GM11168 (cell line): ENCODE data around the gene CSGALNACT2.
"Not testable (repeated sequence)": the region's sequence is repeated elsewhere in the genome, so short reads cannot be mapped to it uniquely, and the experiment has no call there.

Experiments used
- in situ Hi-C: fragments of 300-500 bp; cut with MboI; formaldehyde crosslinking; loops from one replicate; pipeline ENCODE4 v1.12.0; 2022; ENCODE audit warnings: low sequenced_read_pairs; ENCODE audit not compliant: unreplicated experiment

The CSGALNACT2 gene

DNA sequence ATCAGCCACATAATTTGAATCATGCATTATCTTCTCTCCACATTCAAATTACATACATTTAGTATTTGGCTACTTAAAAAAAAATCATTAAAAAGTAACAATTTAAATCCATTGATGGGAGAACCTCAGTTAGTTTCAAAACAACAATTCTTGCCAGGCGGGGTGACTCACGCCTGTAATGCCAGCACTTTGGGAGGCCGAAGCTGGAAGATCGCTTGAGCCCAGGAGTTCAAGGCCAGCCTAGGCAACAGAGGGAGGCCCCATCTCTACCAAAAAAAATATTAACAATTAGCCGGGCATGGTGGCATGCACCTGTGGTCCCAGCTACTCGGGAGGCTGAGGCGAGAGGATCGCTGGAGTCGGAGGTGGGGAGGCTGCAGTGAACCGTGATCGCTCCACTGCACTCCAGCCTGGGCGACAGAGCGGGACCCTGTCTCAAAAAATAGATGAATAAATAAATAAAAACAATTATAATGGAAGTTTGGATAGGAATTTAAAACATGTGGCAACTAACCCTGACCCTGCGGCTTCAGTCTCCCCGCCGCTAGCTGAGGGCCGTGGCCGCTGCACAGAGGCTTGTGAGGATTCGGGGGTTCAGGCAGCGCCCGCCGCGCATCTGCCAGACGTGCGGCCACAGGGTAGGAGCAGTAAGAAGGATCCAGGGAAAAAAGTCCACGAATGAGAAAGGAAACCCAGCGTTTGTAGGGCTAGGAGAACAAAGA is 1.1 kb upstream of the CSGALNACT2 start:
- in situ Hi-C loops: no loop called here

DNA sequence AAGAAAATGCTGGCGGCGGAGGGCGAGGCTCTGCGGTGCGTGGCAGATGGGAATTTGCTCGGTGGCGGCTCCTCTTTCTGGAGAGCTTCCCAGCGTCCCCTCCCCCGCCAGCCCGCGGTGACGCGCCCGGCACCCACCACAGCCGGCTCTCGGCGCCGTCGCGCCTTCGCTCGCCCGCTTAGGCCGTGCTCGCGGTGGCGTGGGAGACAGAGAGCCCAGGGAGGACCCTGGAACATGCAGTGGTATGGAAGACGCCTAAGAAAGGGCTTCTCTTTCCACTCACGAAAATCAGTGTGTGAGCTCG is 576 bp upstream of the CSGALNACT2 start:
- in situ Hi-C loops: no loop called here

DNA sequence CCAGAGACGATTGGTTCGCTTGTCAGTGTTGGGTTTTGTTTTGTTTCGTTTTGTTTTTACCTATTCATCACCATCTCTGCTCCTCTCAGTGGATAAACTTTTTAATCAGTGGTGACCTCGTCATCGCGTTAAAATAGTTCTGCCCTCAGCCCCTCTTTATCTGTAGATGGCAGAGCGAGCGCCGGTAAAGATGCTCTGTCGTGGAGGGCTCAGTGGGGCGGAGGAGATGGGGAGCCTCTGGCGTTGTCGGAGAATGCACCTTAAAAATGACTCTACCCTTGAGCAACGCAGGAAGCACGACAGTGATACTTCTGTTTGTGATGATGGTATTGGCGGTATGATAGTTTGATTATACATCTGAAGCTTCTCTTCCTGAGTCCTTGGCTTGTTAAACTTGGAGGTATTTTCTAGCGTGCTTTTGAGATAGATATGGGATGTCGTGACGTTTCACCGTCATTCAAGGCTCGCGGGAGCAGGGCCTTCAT is 554 bp downstream of the CSGALNACT2 start:
- in situ Hi-C loops: no loop called here

DNA sequence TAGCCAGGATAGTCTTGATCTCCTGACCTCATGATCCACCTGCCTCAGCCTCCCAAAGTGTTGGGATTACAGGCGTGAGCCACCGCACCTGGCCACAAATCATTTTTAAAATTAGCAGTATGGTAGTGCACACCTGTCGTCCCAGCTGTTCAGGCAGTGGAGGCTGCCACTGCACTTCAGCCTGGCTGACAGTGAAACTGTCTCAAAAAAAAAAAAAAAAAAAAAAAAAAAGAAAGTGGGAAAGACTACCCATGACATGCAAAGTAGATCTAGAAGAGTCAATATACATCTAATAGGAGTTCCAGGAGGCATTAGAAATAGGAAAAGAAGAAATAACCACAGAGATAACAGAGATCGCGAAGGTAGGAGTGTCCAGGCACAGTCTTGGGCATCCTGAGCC is 3.2 kb downstream of the CSGALNACT2 start:
- in situ Hi-C loops: no loop called here

DNA sequence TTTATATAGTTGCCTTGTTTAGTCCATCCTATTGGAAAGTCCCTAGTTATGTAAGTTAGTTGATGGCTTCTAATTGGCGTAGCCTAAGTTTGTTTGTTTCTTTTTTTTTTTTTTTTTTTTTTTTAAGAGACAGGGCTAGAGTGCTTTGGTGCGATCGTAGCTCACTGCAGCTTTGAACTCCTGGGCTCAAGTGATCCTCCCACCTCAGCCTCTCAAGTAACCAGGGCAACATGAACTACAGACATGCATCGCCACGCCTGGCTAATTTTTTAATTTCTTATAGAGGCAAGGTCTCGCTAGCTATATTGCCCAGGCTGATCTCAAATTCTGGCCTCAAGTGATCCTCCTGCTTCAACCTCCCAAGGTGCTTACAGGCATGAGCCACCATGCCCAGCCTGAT is 7.1 kb downstream of the CSGALNACT2 start:
- in situ Hi-C loops: no loop called here

DNA sequence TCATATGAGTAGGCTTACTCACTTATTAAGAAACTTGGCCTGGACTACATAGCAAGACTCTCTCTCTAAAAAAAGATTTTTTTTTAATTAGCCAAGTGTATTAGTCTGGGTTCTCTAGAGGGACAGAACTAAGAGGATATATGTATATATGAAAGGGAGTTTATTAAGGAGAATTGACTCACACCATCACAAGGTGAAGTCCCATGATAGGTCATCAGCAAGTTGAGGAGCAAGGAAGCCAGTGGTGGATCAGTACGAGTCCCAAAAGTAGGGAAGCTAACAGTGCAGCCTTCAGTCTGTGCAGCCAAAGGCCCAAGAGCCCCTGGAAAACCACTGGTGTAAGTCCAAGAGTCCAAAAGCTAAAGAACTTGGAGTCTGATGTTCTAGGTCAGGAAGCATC is 7.7 kb downstream of the CSGALNACT2 start:
- in situ Hi-C loops: not testable (repeated sequence)

DNA sequence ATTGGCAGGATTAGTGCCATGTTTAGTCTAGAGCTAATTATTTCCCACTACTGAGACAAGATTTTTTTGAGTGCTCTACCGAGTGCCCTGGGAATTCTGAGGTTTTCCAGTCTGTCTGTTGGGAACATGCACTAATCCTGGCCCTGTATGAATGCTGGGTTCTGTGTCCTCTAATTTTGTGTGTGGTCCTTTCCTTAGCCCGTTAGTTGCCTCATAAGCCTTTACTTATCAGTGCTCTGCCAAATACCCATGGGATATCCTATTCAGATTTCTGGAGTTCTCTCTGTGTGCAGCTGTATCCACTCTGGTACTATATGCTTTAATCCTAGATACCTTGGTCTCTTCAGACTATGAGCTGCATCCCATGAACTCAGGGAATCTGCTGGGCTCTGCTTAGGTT is 13.1 kb downstream of the CSGALNACT2 start:
- in situ Hi-C loops: no loop called here

DNA sequence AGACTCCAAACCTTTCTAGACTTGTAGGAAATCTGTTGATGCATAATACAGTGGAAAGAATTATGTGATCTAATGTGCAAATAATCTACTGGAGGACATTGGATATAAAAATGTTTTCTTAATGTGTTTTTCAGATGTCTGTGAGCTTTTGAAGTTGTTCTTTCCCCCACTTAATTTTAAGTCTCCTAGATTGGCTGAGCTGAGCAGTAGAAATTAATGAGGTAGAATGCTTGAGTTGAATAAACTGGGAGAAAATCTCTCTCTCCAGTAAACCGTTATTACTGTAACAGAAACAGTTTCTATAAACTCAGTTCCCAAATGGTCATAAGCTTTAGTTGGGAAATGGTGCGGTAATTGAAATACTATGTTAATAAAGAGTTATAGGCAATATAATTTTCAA is 15.7 kb downstream of the CSGALNACT2 start:
- in situ Hi-C loops: no loop called here

DNA sequence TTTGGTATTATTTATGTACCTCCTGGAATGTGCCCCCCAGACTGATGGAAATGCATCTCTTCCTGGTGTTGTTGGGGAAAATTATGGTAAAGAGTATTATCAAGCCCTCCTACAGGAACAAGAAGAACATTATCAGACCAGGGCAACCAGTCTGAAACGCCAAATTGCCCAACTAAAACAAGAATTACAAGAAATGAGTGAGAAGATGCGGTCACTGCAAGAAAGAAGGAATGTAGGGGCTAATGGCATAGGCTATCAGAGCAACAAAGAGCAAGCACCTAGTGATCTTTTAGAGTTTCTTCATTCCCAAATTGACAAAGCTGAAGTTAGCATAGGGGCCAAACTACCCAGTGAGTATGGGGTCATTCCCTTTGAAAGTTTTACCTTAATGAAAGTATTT is 17.0 kb downstream of the CSGALNACT2 start:
- in situ Hi-C loops: no loop called here

DNA sequence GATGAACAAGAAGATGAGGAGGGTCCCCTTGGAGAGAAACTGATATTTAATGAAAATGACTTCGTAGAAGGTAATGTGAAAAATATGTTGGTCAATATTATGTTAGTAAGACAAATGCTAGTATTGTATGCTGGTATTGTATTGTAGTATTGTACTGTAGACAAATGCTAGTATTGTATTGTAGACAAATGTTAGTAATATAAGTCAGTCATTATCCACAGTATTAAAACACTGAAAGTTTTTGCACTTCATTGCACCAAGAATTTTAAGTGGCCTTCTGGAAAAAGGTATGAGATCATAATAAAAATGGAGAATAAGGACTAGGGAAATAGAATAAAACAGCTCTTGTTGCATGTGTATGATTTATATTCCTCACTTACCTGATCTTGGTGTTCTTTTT is 17.5 kb downstream of the CSGALNACT2 start:
- in situ Hi-C loops: no loop called here

DNA sequence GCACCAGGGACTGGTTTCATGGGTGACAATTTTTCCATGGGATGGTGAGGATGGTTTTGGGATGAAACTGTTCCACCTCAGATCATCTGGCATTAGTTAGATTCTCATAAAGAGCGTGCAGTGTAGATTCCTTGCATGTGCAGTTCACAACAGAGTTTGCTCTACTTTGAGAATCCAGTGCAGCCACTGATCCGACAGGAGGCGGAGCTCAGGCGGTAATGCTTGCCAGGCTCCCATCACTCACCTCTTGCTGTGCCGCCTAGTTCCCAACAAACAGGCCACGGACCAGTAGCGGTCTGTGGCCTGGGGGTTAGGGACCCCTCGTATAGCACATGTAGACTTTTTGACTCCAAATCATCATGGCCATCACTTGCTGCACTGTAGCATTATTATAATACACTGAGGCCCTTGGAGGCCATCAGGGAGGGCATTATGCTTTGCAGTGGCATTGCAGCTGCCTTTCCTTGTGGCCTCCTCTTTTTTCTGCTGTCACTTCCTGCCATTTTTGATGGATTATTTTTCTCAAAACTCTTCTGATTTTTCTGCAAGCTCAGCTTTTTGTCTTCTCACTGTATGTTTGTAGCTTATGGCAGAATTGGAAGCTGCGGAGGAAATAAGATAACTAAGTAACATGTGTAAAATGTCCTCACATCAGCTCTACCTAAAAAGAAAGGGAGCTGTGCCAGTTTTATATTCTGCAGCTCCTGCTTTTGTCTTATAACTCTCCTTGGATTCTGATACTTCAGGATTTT is 18.5 kb downstream of the CSGALNACT2 start:
- in situ Hi-C loops: no loop called here

DNA sequence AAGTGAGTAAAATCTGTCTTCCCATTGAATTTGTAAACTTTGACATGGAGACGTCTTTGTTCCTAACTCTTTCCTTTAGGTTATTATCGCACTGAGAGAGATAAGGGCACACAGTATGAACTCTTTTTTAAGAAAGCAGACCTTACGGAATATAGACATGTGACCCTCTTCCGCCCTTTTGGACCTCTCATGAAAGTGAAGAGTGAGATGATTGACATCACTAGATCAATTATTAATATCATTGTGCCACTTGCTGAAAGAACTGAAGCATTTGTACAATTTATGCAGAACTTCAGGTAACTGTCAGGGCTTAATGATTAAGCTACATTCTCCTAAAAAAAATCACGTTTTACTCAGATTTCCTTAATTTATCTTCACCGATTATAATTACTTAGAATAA is 20.4 kb downstream of the CSGALNACT2 start:
- in situ Hi-C loops: no loop called here

DNA sequence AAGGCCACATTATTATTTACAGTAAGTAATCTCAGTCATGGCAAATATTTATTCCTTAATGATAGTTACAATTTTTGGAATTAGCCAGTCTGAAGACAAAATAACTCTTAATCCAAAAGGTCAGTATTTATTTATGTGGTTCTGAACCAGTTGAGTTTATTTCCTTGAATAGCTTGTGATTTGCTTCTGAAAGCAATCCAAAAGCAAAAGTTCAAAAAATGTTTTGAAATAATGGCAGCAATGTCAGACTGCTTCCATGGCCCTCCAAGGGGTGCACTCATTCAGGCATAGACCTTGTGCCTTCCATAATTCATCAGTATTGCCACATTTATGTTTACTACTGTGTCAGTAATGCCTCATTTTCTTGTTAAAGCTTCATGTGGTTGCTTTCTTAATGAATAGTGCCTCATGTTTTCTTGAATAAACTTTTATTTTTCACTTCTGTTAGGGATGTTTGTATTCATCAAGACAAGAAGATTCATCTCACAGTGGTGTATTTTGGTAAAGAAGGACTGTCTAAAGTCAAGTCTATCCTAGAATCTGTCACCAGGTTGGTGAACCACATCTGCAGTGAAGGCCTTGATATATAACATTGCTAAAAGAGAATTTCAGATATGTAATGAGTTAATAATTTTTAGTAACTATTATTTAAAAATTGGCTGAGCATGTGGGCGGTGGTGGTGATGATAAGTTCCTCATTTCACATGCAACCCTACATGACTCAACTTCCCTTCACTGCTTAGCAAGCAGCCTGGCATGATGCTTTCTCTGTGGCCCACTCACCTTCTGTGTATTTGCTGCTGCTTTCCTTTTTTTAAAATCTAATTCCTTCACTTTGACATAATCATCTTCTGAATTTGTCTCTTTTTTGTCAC is 22.0 kb downstream of the CSGALNACT2 start:
- in situ Hi-C loops: no loop called here

DNA sequence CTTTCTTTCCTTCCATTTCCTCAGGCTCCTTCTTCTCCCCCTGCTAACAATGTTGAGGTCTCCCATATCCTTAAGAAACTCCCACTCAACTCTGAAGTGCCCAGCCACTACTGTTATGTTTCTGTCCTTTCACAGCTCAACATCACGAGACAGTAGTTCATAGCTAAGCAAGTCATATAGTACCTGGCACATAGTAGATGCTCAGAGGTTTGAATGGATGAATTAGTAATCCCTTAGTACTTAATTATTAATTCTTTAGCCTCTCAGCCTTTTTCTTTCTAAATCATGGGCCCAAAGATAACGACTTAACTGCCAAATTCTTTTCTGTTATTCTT is 22.6 kb downstream of the CSGALNACT2 start:
- in situ Hi-C loops: no loop called here

DNA sequence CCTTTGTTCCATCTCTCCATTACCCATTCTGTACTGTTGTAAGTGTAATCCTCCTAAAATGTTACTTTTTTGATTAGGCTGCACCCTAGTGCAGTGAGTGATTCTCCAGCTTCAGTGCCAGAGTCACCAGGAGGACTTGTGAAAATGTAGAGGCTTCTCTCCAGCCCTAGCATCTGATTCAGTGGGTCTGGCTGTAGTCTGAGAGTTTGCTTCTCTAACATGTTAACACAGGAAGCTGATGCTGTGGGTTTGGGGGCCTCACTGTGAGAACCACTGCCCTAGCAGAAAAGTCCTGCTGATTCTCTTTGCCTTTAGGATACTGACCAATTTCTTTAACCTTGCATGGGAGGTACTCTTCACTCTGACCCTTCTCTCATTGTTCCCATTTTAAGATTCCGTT is 24.4 kb downstream of the CSGALNACT2 start:
- in situ Hi-C loops: no loop called here

DNA sequence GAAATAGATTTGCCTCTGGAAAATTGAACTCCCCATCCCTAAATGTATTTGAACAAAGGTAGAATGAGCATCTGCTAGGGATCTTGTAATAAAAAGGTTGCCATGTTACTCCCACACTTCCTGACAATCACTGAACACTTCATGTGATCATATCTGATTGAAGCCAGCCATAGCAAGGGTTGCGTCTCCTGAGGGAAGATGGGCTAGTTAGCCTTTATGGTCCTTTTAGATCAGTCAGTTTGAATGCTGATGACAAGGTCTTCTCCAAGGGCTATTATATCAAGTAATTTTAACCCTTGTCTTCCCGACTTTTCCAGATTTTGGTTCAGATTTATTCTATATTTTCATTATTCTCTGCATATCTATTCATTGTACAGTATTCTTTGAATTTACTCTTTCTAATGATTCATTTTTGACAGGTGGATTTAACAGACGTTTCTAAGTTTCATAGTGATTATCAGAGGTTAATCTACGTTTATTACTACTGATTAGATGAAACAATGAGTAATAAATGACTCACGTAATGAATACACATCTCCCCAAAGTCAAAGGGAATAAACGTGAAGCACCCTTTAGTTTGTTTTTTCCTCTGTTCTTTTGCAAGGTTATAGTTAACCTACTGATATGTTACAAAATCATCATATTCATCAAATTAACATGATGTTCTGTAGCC is 28.1 kb downstream of the CSGALNACT2 start:
- in situ Hi-C loops: no loop called here

DNA sequence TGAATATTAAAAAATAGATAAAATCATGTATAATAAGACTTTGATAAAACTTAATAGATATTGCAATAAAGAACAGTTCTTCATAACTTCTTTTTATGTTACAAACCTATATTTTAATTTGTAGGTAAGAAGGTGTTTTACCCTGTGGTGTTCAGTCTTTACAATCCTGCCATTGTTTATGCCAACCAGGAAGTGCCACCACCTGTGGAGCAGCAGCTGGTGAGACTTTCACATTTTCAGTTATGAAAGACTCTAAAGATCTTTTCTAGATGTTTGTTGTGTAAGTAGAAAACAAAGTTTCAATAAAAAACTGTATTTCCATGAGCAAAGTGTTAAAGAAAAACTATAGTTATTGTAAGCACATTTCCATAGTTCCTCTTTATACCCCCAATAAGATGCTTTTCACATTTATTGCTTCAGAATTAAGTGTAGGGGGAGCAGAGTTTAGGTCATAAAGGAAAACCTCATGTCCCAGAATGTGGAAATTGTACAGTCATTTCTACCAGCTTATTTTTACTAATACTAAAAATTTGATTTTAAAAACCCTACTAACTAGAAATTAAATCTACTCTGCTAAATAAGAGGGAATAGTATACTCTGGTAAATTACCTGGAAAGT is 28.7 kb downstream of the CSGALNACT2 start:
- in situ Hi-C loops: no loop called here

DNA sequence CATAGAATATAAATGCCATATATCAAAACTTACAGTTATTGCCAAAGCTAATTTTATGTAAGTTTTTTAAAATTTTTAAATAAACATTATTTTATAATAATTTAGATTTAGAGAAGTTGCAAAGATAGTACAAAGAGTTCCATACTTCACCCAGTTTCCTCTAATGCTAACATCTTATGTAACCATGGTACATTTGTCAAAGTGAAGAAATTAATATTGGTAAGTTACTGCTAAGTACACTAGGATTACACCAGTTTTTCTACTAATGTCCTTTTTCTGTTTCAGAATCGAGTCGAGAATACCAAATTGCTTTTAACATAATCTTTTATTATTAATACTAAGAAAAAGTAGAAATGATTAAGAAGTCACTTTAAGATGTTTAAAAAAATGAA is 29.2 kb downstream of the CSGALNACT2 start:
- in situ Hi-C loops: no loop called here

DNA sequence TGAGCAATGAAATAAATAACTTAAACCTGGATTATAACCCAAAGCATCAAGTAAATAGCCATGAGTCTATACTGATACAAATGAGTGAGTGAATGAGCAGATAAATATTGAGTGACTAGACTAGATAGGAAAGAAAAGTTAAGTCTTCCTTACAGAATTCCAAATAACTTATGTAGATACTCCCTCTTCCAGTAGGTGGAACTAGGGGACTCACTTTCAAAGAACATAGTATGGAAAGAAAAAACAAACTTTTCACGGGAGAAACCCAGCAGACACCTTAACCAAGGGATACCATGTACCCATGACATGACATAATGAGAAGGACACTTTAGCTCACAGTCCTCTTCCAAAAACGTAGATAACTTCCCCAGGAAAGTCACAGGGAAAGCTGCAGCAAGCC is 32.2 kb downstream of the CSGALNACT2 start:
- in situ Hi-C loops: no loop called here

DNA sequence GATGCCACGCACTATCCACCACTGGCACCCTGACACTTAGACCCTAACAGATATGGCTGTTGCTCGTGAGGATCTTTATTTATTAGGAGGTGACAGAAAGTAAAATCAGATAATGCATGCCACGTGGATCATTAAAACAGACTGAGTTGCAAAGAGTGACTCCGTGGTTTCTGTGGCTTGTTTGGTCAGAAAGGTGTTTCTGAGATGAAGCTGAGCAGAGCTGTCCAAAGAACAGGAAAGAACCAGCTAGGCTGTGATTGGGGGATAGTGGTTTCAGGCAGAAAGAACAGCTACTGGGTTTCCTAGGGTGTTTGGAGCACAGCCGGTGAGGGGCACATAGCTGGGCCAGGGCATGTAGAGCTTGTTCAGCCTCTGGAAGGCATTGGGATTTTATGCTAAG is 34.4 kb downstream of the CSGALNACT2 start:
- in situ Hi-C loops: no loop called here
